GM12864 (cell line): ENCODE results near the gene B4GALNT1.

Source experiments
- DNase-seq: peaks from one replicate; pipeline ENCODE4 v3.0.0-alpha.2; 2011; ENCODE audit warnings: low read depth
- H3K4me3 ChIP-seq: 2 replicates; pipeline ENCODE4 v1.5.1; 2011; ENCODE audit warnings: mild to moderate bottlenecking, low read depth, low read length, control low read depth
- CTCF ChIP-seq: IDR thresholded peaks from 2 replicates; pipeline ENCODE4 v1.5.1; 2011; ENCODE audit warnings: low read depth, mild to moderate bottlenecking, moderate library complexity, low read length, control low read depth, inconsistent platforms; ENCODE audit errors: missing control alignments

The B4GALNT1 gene

GRCh38 chr12:57609101-57609780 lies 23.8 kb downstream of the B4GALNT1 start:
- no peak for DNase-seq
- H3K4me3 ChIP-seq = no peak overlapping the region
- no peak for TF ChIP-seq CTCF

GRCh38 chr12:57607958-57608663 lies 24.9 kb downstream of the B4GALNT1 start:
- no peak for TF ChIP-seq CTCF
- DNase-seq = no peak
- no peak overlapping the region for H3K4me3 ChIP-seq

GRCh38 chr12:57606821-57607220 lies 26.2 kb downstream of the B4GALNT1 start:
- DNase-seq = no peak
- H3K4me3 ChIP-seq = no peak overlapping the region
- TF ChIP-seq CTCF = no peak

GRCh38 chr12:57606399-57606798 lies 26.6 kb downstream of the B4GALNT1 start:
- no peak overlapping the region for H3K4me3 ChIP-seq
- DNase-seq = no peak
- TF ChIP-seq CTCF = no peak

GRCh38 chr12:57605811-57606311 lies 27.1 kb downstream of the B4GALNT1 start:
- no peak for TF ChIP-seq CTCF
- no peak overlapping the region for H3K4me3 ChIP-seq
- no peak for DNase-seq

- no peak for TF ChIP-seq CTCF
- peak overlapping the region; percentile 75 for H3K4me3 ChIP-seq
- no peak for DNase-seq
Measured at GRCh38 chr12:57604992-57605810, 27.8 kb downstream of the B4GALNT1 start.
